HepG2 (cell line): ENCODE measurements around the gene COMT.

Experiments
- HMGXB3 ChIP-seq: sonication (generic); formaldehyde crosslinking; IDR thresholded peaks from 2 replicates; pipeline ENCODE4 v1.4.0; 2020; ENCODE audit warnings: missing genetic modification reagents, borderline replicate concordance
- HOXA9 ChIP-seq: sonication (generic); formaldehyde crosslinking; IDR thresholded peaks from 2 replicates; pipeline ENCODE4 v1.8.1; 2022; ENCODE audit warnings: missing genetic modification reagents, mild to moderate bottlenecking, moderate library complexity, borderline replicate concordance
- NPAS2 ChIP-seq: sonication (generic); formaldehyde crosslinking; IDR thresholded peaks from 2 replicates; pipeline ENCODE4 v1.8.0; 2022; ENCODE audit warnings: mild to moderate bottlenecking, missing genetic modification reagents, borderline replicate concordance
- POLR2A ChIP-seq, 2 experiments: IDR thresholded peaks; 2 replicates each; pipeline ENCODE4 v1.6.1; 2011; ENCODE audit warnings: low read depth in 2 of 2, low read length in 2 of 2, mild to moderate bottlenecking in 1 of 2, moderate library complexity in 1 of 2; ENCODE audit not compliant: insufficient read depth in 1 of 2
- SAFB2 ChIP-seq: sonication (generic); formaldehyde crosslinking; IDR thresholded peaks from 2 replicates; pipeline ENCODE4 v1.5.1; 2020; ENCODE audit warnings: missing genetic modification reagents, low read depth, mild to moderate bottlenecking, borderline replicate concordance
- SOX6 ChIP-seq, 2 experiments: fragments of 450-650 bp in 1 of 2; sonication (generic) in 1 of 2; formaldehyde crosslinking in 1 of 2; IDR thresholded peaks; 2 replicates each; pipeline versions ENCODE4 v1.4.0 to v1.6.1; 2017 to 2020; ENCODE audit warnings: antibody characterized with exemption in 1 of 2, mild to moderate bottlenecking in 1 of 2, missing genetic modification reagents in 1 of 2
- ZNF629 ChIP-seq: sonication (generic); formaldehyde crosslinking; conservative IDR thresholded peaks from 2 replicates; pipeline ENCODE4 v1.5.0; 2020; ENCODE audit warnings: missing genetic modification reagents
- ZNF792 ChIP-seq: IDR thresholded peaks from 2 replicates; pipeline ENCODE4 v1.6.1; 2016

- no peak for TF ChIP-seq HOXA9 (CRISPR knock-in tag)
- TF ChIP-seq SAFB2 (CRISPR knock-in tag): no peak
- no peak for TF ChIP-seq NPAS2 (CRISPR knock-in tag)
- TF ChIP-seq SOX6 (IDR thresholded peaks at IDR 0.05): no peak
- TF ChIP-seq SOX6 (CRISPR knock-in tag; IDR thresholded peaks at IDR 0.05): no peak
- no peak for TF ChIP-seq ZNF629 (CRISPR knock-in tag)
- no peak for TF ChIP-seq POLR2A (IDR thresholded peaks at IDR 0.05; ENCODE audit: insufficient read depth in 1 of 2, low read depth in 2 of 2, low read length in 2 of 2)
- no peak for TF ChIP-seq ZNF792 (CRISPR knock-in tag)
- no peak for TF ChIP-seq HMGXB3 (CRISPR knock-in tag)
Measured at GRCh38 chr22:19976671-19977070, 35.1 kb downstream of the COMT start.
